ENCODE measurements around the gene NDUFS1. TPM values are rescaled to one million over a fixed set of nuclear protein-coding genes. Genes with fewer than 3 reads are reported as not detected.
A peak's percentile ranks its signal among the peaks of the same experiment; 100 is the strongest.

The NDUFS1 gene
- total and polyA plus RNA-seq, 2 of the 8 experiments (the other 6 are each of a cell fraction or from before 2014, with no cell fraction given): 42.1 to 97.0 TPM

DNA sequence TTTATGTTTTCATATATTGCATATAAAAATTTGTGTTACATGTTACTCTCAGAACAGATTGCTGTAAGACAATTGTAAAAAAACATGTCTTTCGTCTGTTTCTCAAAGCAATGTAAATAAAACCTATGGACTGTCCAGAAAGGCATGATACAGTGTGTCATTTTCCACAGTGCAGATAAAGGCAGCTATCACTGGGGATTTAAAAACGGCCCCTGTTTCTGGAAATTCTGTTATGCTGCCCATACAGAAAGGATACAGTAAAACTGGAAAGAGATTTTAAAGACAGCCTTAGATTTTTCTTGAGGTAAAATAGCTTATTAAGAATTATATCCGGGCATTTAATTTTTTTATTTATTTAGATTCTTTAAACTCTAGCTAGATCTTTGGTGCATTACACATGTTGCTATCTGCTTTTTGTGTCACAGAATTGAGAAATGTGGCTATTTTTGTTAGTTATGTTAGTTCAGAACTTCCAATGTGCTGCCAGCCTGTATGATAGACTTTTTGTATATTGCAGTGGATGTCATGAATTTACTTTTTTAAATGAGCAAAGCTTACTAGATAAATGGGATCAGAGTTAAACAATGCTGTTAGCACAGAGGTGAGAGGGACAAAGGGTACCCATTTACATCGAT, 72.4 kb downstream of the NDUFS1 start:
- TF ChIP-seq TEAD4 (IDR thresholded peaks at IDR 0.05; ENCODE audit: low read depth, low read length): no peak
- TF ChIP-seq ASH2L (IDR thresholded peaks at IDR 0.05; ENCODE audit: low read length): no peak
- no peak for TF ChIP-seq ZNF274 (IDR thresholded peaks at IDR 0.05; ENCODE audit: borderline replicate concordance, extremely low read depth, low read length)
- TF ChIP-seq CHD2 (IDR thresholded peaks at IDR 0.05; ENCODE audit: low read length): no peak
- TF ChIP-seq POLR2A (IDR thresholded peaks at IDR 0.05; ENCODE audit: control extremely low read depth in 1 of 2, low read depth in 2 of 2, low read length in 2 of 2): no peak
- no peak for TF ChIP-seq NANOG (IDR thresholded peaks at IDR 0.05; ENCODE audit: insufficient read depth, low read depth, low read length, poor library complexity, severe bottlenecking)
- TF ChIP-seq SRF (IDR thresholded peaks at IDR 0.05; ENCODE audit: low read depth, low read length): no peak
- TF ChIP-seq RAD21 (IDR thresholded peaks at IDR 0.05 in 1 of 2, conservative IDR thresholded peaks at IDR 0.05 in 1 of 2; ENCODE audit: low read depth in 2 of 2, low read length in 2 of 2): no peak
- no peak for TF ChIP-seq JUN (IDR thresholded peaks at IDR 0.05; ENCODE audit: low read depth, low read length)
- H2BK20ac ChIP-seq (ENCODE audit: low read length): no peak overlapping the region
- peak overlapping the region; percentile 64 to 99 (median 94) for H3K4me3 ChIP-seq (ENCODE audit: extremely low read depth in 1 of 4, insufficient read depth in 2 of 4, low read depth in 3 of 4, low read length in 4 of 4)
- H3K14ac ChIP-seq (ENCODE audit: insufficient read length): no peak overlapping the region
- CTCF ChIA-PET (ENCODE audit: partially characterized antibody): interaction anchor here (0.5 to 1.6 kb wide), 9 partner anchors 11 to 175 kb away, joined by 3 to 6 read pairs (median 3); no protein-coding TSS in a partner anchor
- no peak overlapping the region for H4K8ac ChIP-seq (ENCODE audit: extremely low read depth, insufficient read depth, low read length)
- H2BK15ac ChIP-seq (ENCODE audit: low read length): no peak overlapping the region
- H3K56ac ChIP-seq (replicated peaks; ENCODE audit: insufficient read length, low read depth, low read length): peak overlapping the region; percentile 91
- no peak overlapping the region for H2BK5ac ChIP-seq (ENCODE audit: low read depth, low read length)
- H2BK120ac ChIP-seq (replicated peaks; ENCODE audit: low read depth, low read length): peak overlapping the region; percentile 69
- no peak overlapping the region for H2BK12ac ChIP-seq (ENCODE audit: low read depth, low read length)
- DNase-seq (ENCODE audit: low read depth in 1 of 2, low spot score in 2 of 2) (no peak), FAIRE-seq (no peak)
- H3K4me1 ChIP-seq (replicated peaks in 1 of 4; ENCODE audit: control insufficient read depth in 3 of 4, insufficient read depth in 4 of 4, low read length in 3 of 4): peaks cover 0 to 7% (median 3%) of the 10 kb centered on the region in 4 experiments; a peak in 3 of 7 replicates
- peak overlapping the region; percentile 95 for H4K5ac ChIP-seq (ENCODE audit: insufficient read length, low read depth, low read length)
- H3K9ac ChIP-seq (replicated peaks in 1 of 4; ENCODE audit: extremely low read depth in 1 of 4, low read depth in 3 of 4, low read length in 3 of 4): peak overlapping the region; percentile 22 to 82 (median 66); a peak in 5 of 7 replicates
- peaks cover 0 to 11% (median 4%) of the 10 kb centered on the region in 4 experiments; a peak in 6 of 8 replicates for H3K36me3 ChIP-seq (ENCODE audit: control insufficient read depth in 2 of 4, insufficient read depth in 4 of 4, low read length in 3 of 4)
- H3K4ac ChIP-seq (replicated peaks; ENCODE audit: insufficient read length, low read depth, low read length): no peak overlapping the region
- no peak overlapping the region for H2AFZ ChIP-seq (ENCODE audit: low read length)
- H3K23ac ChIP-seq (ENCODE audit: insufficient read length): no peak overlapping the region
- H3K79me1 ChIP-seq (ENCODE audit: low read depth, low read length): no peaks in the 10 kb centered on the region; the same call in 1 of the 2 replicates
- H3K27ac ChIP-seq (ENCODE audit: low read depth, low read length): no peak overlapping the region
- H3K27me3 ChIP-seq (replicated peaks in 1 of 4; ENCODE audit: control insufficient read depth in 3 of 4, extremely low read depth in 1 of 4, insufficient read depth in 3 of 4, low read length in 3 of 4): no peaks in the 10 kb centered on the region
- peaks cover 3% of the 10 kb centered on the region for H3K23me2 ChIP-seq (ENCODE audit: low read depth, low read length)
- 14% methylated on average over 4 of the region's 4 CpGs; no CpG with 5 or more reads in 1 of the 2 experiments for WGBS, 2 experiments (ENCODE audit: extremely low coverage in 1 of 2, insufficient coverage in 1 of 2, insufficient read length in 1 of 2, insufficient replicate concordance in 2 of 2, low coverage in 1 of 2, low lambda C conversion rate in 2 of 2, missing lambda C conversion rate in 1 of 2)
- POLR2A ChIA-PET (ENCODE audit: partially characterized antibody): interaction anchor here (0.8 to 6.8 kb wide), 9 partner anchors 7 to 74 kb away, joined by 3 to 45 read pairs (median 3); partner anchors contain the start of genes EEF1B2 and NDUFS1
- H4K91ac ChIP-seq (replicated peaks; ENCODE audit: insufficient read length, low read length): peak overlapping the region; percentile 71
- no peaks in the 10 kb centered on the region for H4K20me1 ChIP-seq (replicated peaks in 1 of 2; ENCODE audit: control insufficient read depth in 1 of 2, insufficient read depth in 2 of 2, low read length in 2 of 2)
- peak overlapping the region; percentile 61 to 75 for H3K4me2 ChIP-seq (ENCODE audit: insufficient read depth in 1 of 2, low read depth in 2 of 2, low read length in 2 of 2)
- no peak overlapping the region for H2AK5ac ChIP-seq (ENCODE audit: low read depth, low read length)
- H3K18ac ChIP-seq (ENCODE audit: extremely low read depth, low read length): no peak overlapping the region; the same call in 1 of the 2 replicates
- peaks cover 0 to 55% of the 10 kb centered on the region in 2 experiments; a peak in 3 of 4 replicates for H3K79me2 ChIP-seq (ENCODE audit: control insufficient read depth in 1 of 2, insufficient read depth in 2 of 2, low read length in 2 of 2)
- no peaks in the 10 kb centered on the region; a peak in 1 of 4 replicates for H3K9me3 ChIP-seq (ENCODE audit: insufficient read depth in 2 of 2, low read depth in 1 of 2, low read length in 1 of 2)

All from H1 (cell line).